ENCODE data around the gene METTL26.

The METTL26 gene

GRCh38 chr16:636206-637080, at the start of gene METTL26:
METTL26 (minus strand) TSS chr16:636305; CDS start chr16:636290, 15 bp downstream.
- peak; percentile 94 for DNase-seq

GRCh38 chr16:684961-685696, 49.0 kb upstream of the METTL26 start:
- DNase-seq = peak; percentile 87

- DNase-seq = peak; percentile 93
Observed at GRCh38 chr16:684071-684794, 48.1 kb upstream of the METTL26 start, which contains the start of gene JMJD8. JMJD8 (minus strand) TSS chr16:684334; CDS start chr16:684319, 15 bp downstream.

- no peak for DNase-seq
Observed at GRCh38 chr16:683396-684070, 47.4 kb upstream of the METTL26 start.

- DNase-seq = no peak
Observed at GRCh38 chr16:682493-683395, 46.6 kb upstream of the METTL26 start.

- DNase-seq = no peak
Observed at GRCh38 chr16:681746-682427, 45.8 kb upstream of the METTL26 start.

GRCh38 chr16:680967-681745, 45.1 kb upstream of the METTL26 start:
- DNase-seq = no peak

- no peak for DNase-seq
Observed at GRCh38 chr16:680625-680945, 44.5 kb upstream of the METTL26 start.

GRCh38 chr16:679814-680624, 43.9 kb upstream of the METTL26 start, which contains the start of gene STUB1:
STUB1 (plus strand) TSS chr16:680410; CDS start chr16:680526, 116 bp downstream.
- DNase-seq = peak; percentile 83

- peak; percentile 82 for DNase-seq
Observed at GRCh38 chr16:678858-679813, 43.0 kb upstream of the METTL26 start.

GRCh38 chr16:678209-678857, 42.2 kb upstream of the METTL26 start:
- DNase-seq = no peak

GRCh38 chr16:677316-678190, 41.4 kb upstream of the METTL26 start:
- DNase-seq = no peak

- peak; percentile 76 for DNase-seq
Observed at GRCh38 chr16:676913-677312, 40.8 kb upstream of the METTL26 start.

- no peak for DNase-seq
Observed at GRCh38 chr16:676565-676902, 40.4 kb upstream of the METTL26 start.

- no peak for DNase-seq
Observed at GRCh38 chr16:675884-676564, 39.9 kb upstream of the METTL26 start.

Measured in NCI-H2171 treated with DMSO at 0.1 percent for 48 hours (cell line).